ENCODE results near the gene KCNK13.
A peak's percentile ranks its signal among the peaks of the same experiment; 100 is the strongest.
"Not testable (repeated sequence)": the region's sequence is repeated elsewhere in the genome, so short reads cannot be mapped to it uniquely, and the experiment has no call there.

Gene KCNK13

GRCh38 chr14:90061685-90062126 is at the start of gene KCNK13:
TSS of gene KCNK13 (plus strand) at chr14:90061994. CDS start at chr14:90062206, 212 bp downstream.
- no peak for DNase-seq

- no peak for DNase-seq
Measured at GRCh38 chr14:90017371-90017770, 44.4 kb upstream of the KCNK13 start.

GRCh38 chr14:90019824-90020523 is 41.8 kb upstream of the KCNK13 start:
- no peak for DNase-seq

GRCh38 chr14:90023176-90023896 is 38.5 kb upstream of the KCNK13 start:
- DNase-seq, result no peak

GRCh38 chr14:90024910-90025309 is 36.9 kb upstream of the KCNK13 start:
- no peak for DNase-seq

GRCh38 chr14:90026608-90027007 is 35.2 kb upstream of the KCNK13 start:
- not testable (repeated sequence) for DNase-seq

GRCh38 chr14:90027842-90028241 is 34.0 kb upstream of the KCNK13 start:
- DNase-seq, result no peak

GRCh38 chr14:90034156-90034555 is 27.6 kb upstream of the KCNK13 start:
- DNase-seq, result no peak

GRCh38 chr14:90034835-90035525 is 26.8 kb upstream of the KCNK13 start:
- no peak for DNase-seq

- DNase-seq, result no peak
Measured at GRCh38 chr14:90039253-90040010, 22.4 kb upstream of the KCNK13 start.

GRCh38 chr14:90040411-90040810 is 21.4 kb upstream of the KCNK13 start:
- no peak for DNase-seq

- DNase-seq, result no peak
Measured at GRCh38 chr14:90042496-90043252, 19.1 kb upstream of the KCNK13 start.

- DNase-seq, result no peak
Measured at GRCh38 chr14:90045616-90046015, 16.2 kb upstream of the KCNK13 start.

GRCh38 chr14:90049390-90049789 is 12.4 kb upstream of the KCNK13 start:
- DNase-seq, result no peak

GRCh38 chr14:90050271-90050670 is 11.5 kb upstream of the KCNK13 start:
- DNase-seq, result no peak

- DNase-seq, result no peak
Measured at GRCh38 chr14:90053044-90053443, 8.8 kb upstream of the KCNK13 start.

GRCh38 chr14:90054803-90055202 is 7.0 kb upstream of the KCNK13 start:
- DNase-seq, result no peak

- no peak for DNase-seq
Measured at GRCh38 chr14:90056826-90057225, 5.0 kb upstream of the KCNK13 start.

- no peak for DNase-seq
Measured at GRCh38 chr14:90058876-90059458, 2.8 kb upstream of the KCNK13 start.

GRCh38 chr14:90060312-90060964 is 1.4 kb upstream of the KCNK13 start:
- peak; percentile 34 for DNase-seq

- no peak for DNase-seq
Measured at GRCh38 chr14:90060965-90061684, 669 bp upstream of the KCNK13 start.
